Esophagus squamous epithelium (tissue), 5 donors: ENCODE data around the gene CLEC2B. TPM values are rescaled to one million over a fixed set of nuclear protein-coding genes. Genes with fewer than 3 reads are reported as not detected.
"Not testable (repeated sequence)": the region's sequence is repeated elsewhere in the genome, so short reads cannot be mapped to it uniquely, and the experiment has no call there.

Experiments used
- DNase-seq: peaks from one replicate; lab custom pipeline; 2025; lab: John Stamatoyannopoulos, UW
- H3K27ac ChIP-seq, 4 donors: fragments of 200-600 bp; sonication (generic); one replicate each; pipeline ENCODE4 v1.5.1; 2016 to 2019; ENCODE audit warnings: mild to moderate bottlenecking in 1 of 4
- H3K27me3 ChIP-seq, 4 donors: fragments of 200-600 bp; sonication (generic); 1 replicate in 3 of 4; 2 replicates in 1 of 4; pipeline versions ENCODE4 v1.5.1 to v1.6.0; 2017 to 2021; ENCODE audit warnings: antibody characterized with exemption in 1 of 4
- H3K36me3 ChIP-seq, 3 donors: fragments of 200-600 bp; sonication (generic); one replicate each; pipeline ENCODE4 v1.5.1; 2016 to 2019
- H3K4me1 ChIP-seq, 3 donors: fragments of 200-600 bp; sonication (generic); one replicate each; pipeline ENCODE4 v1.5.1; 2017 to 2019
- H3K4me3 ChIP-seq, 4 donors: fragments of 200-600 bp; sonication (generic); 1 replicate in 3 of 4; 2 replicates in 1 of 4; pipeline ENCODE4 v1.5.1; 2016 to 2019; ENCODE audit warnings: mild to moderate bottlenecking in 2 of 4, moderate library complexity in 1 of 4
- H3K9me3 ChIP-seq, 3 donors: fragments of 200-600 bp; sonication (generic); one replicate each; pipeline ENCODE4 v1.5.1; 2016 to 2019
- POLR2A ChIP-seq, 4 donors: fragments of 450-650 bp; IDR thresholded peaks; one replicate each; pipeline ENCODE4 v1.6.1; 2017; ENCODE audit warnings: antibody characterized with exemption in 4 of 4, mild to moderate bottlenecking in 4 of 4, moderate library complexity in 3 of 4
- WGBS, 2 donors: methylation state at CpG; one replicate each; pipeline ENCODE4 v1.1.5; 2018; 5-methylcytosine and 5-hydroxymethylcytosine counted together
- intact Hi-C: fragments of 100-400 bp; cut with DNase I; formaldehyde crosslinking; loops from one replicate; pipeline ENCODE4 v1.15.0; 2022
- total RNA-seq, 4 donors: library from RNA; depleted of rRNA; stranded (reverse); fragments of >200 nt; gene quantifications; one replicate each; pipeline ENCODE4 v1.1.0, GENCODE V29; 2016
- TF ChIP-seq, protein P1 (sequence below), 6 experiments: fragments of 450-650 bp in 4 of 6; fragments of 200-600 bp in 2 of 6; sonication (generic) in 2 of 6; IDR thresholded peaks; one replicate each; pipeline ENCODE4 v1.5.1; 2016 to 2019; ENCODE audit warnings: antibody characterized with exemption in 6 of 6, mild to moderate bottlenecking in 4 of 6, moderate library complexity in 4 of 6
- donor health status: DM: yes; HTN: yes; CAD: no.

CLEC2B gene
- total RNA-seq, 4 donors from 2014 or later = 6.0 to 29.4 (median 14.9) TPM

- DNase-seq = no peak
- no peaks in the 10 kb centered on the region for H3K36me3 ChIP-seq
- no peak for TF ChIP-seq POLR2A (IDR thresholded peaks at IDR 0.05)
- TF ChIP-seq, protein P1, sequence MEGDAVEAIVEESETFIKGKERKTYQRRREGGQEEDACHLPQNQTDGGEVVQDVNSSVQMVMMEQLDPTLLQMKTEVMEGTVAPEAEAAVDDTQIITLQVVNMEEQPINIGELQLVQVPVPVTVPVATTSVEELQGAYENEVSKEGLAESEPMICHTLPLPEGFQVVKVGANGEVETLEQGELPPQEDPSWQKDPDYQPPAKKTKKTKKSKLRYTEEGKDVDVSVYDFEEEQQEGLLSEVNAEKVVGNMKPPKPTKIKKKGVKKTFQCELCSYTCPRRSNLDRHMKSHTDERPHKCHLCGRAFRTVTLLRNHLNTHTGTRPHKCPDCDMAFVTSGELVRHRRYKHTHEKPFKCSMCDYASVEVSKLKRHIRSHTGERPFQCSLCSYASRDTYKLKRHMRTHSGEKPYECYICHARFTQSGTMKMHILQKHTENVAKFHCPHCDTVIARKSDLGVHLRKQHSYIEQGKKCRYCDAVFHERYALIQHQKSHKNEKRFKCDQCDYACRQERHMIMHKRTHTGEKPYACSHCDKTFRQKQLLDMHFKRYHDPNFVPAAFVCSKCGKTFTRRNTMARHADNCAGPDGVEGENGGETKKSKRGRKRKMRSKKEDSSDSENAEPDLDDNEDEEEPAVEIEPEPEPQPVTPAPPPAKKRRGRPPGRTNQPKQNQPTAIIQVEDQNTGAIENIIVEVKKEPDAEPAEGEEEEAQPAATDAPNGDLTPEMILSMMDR (IDR thresholded peaks at IDR 0.05) = no peak
- peaks cover 0 to 23% (median 0%) of the 10 kb centered on the region in 3 donors for H3K4me1 ChIP-seq
- H3K27me3 ChIP-seq = no peaks in the 10 kb centered on the region
- 75 to 88% methylated on average over 5 of the region's 5 CpGs for WGBS, 2 donors
- peak overlapping the region in 1 of 4 donors; percentile 2 for H3K27ac ChIP-seq
- no peak overlapping the region for H3K4me3 ChIP-seq
- intact Hi-C loops = no loop called here
- H3K9me3 ChIP-seq = no peaks in the 10 kb centered on the region
Measured at GRCh38 chr12:9881988-9882387, 12.8 kb upstream of the CLEC2B start.

- Histone ChIP-seq H3K4me1 (peaks cover 0 to 23% (median 0%) of the 10 kb centered on the region in 3 donors), H3K27me3 (no peaks in the 10 kb centered on the region), H3K9me3 (no peaks in the 10 kb centered on the region), H3K36me3 (no peaks in the 10 kb centered on the region), H3K4me3 (no peak within 1 kb of the TSS), H3K27ac (peak within 1 kb of the TSS in 1 of 4 donors; percentile 2)
- DNase-seq = no peak
- TF ChIP-seq POLR2A (IDR thresholded peaks at IDR 0.05) = no peak
- TF ChIP-seq, protein P1 (IDR thresholded peaks at IDR 0.05) = no peak
- intact Hi-C loops = no loop called here
- 94 to 96% methylated on average over 3 of the region's 3 CpGs for WGBS, 2 donors
Measured at GRCh38 chr12:9881246-9881645, 12.1 kb upstream of the CLEC2B start, which contains the start of gene KLRF2. Gene KLRF2, plus strand, starts transcription at chr12:9881489. Its CDS starts 107 bp downstream, at chr12:9881596.

GRCh38 chr12:9880532-9881078, 11.5 kb upstream of the CLEC2B start:
- WGBS, 2 donors = 74 to 82% methylated on average over 4 of the region's 4 CpGs
- no peak overlapping the region for H3K27ac ChIP-seq
- no peak for DNase-seq
- TF ChIP-seq, protein P1 (IDR thresholded peaks at IDR 0.05) = no peak
- TF ChIP-seq POLR2A (IDR thresholded peaks at IDR 0.05) = no peak
- peaks cover 0 to 23% (median 0%) of the 10 kb centered on the region in 3 donors for H3K4me1 ChIP-seq
- H3K9me3 ChIP-seq = no peaks in the 10 kb centered on the region
- no peaks in the 10 kb centered on the region for H3K36me3 ChIP-seq
- no peak overlapping the region for H3K4me3 ChIP-seq
- intact Hi-C loops = no loop called here
- H3K27me3 ChIP-seq = no peaks in the 10 kb centered on the region

DNA sequence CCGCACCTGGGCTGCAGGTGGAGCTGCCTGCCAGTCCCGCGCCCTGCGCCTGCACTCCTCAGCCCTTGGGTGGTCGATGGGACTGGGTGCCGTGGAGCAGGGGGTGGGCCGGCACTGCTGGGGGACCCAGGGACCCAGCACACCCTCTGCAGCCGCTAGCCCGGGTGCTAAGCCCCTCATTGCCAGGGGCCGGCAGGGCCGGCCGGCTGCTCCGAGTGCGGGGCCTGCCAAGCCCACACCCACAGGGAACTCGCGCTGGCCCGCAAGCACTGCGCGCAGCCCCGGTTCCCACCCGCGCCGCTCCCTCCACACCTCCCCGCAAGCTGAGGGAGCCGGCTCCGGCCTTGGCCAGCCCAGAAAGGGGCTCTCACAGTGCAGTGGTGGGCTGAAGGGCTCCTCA, 7.0 kb upstream of the CLEC2B start:
- H3K4me3 ChIP-seq, H3K27ac ChIP-seq, intact Hi-C loops, H3K36me3 ChIP-seq, DNase-seq, H3K27me3 ChIP-seq, H3K9me3 ChIP-seq: not testable (repeated sequence)
- WGBS, 2 donors = 100% methylated on average over 3 of the region's 26 CpGs; no CpG with 5 or more reads in 1 of the 2 donors
- peaks cover 10 to 28% (median 10%) of the 10 kb centered on the region in 3 donors for H3K4me1 ChIP-seq

- peak overlapping the region in 1 of 4 donors; percentile 32 for H3K4me3 ChIP-seq
- DNase-seq = no peak
- intact Hi-C loops = no loop called here
- no peak for TF ChIP-seq POLR2A (IDR thresholded peaks at IDR 0.05)
- TF ChIP-seq, protein P1 (IDR thresholded peaks at IDR 0.05) = no peak
- no peaks in the 10 kb centered on the region for H3K36me3 ChIP-seq
- no peaks in the 10 kb centered on the region for H3K27me3 ChIP-seq
- H3K27ac ChIP-seq = peak overlapping the region; percentile 54 to 93 (median 64)
- H3K9me3 ChIP-seq = no peaks in the 10 kb centered on the region
- WGBS, 2 donors = 43 to 53% methylated on average over 10 to 11 of the region's 11 CpGs
- H3K4me1 ChIP-seq = peaks cover 10 to 36% (median 14%) of the 10 kb centered on the region in 3 donors
Measured at GRCh38 chr12:9872742-9873141, 3.6 kb upstream of the CLEC2B start.
